ENCODE results near the gene BGLAP.
A peak's percentile ranks its signal among the peaks of the same experiment; 100 is the strongest.
"Not testable (repeated sequence)": the region's sequence is repeated elsewhere in the genome, so short reads cannot be mapped to it uniquely, and the experiment has no call there.

BGLAP gene

GRCh38 chr1:156241926-156242325 lies at the start of gene BGLAP:
Gene BGLAP, plus strand, starts transcription at chr1:156242184. Its CDS starts 48 bp downstream, at chr1:156242232.
- no peak for DNase-seq

GRCh38 chr1:156193208-156193487 lies 48.8 kb upstream of the BGLAP start:
- DNase-seq, result no peak

GRCh38 chr1:156193488-156194299 lies 48.3 kb upstream of the BGLAP start, which contains the start of gene SLC25A44:
Gene SLC25A44, plus strand, starts transcription at chr1:156194104. Its CDS starts 5,744 bp downstream, at chr1:156199848.
- DNase-seq, result peak; percentile 97

GRCh38 chr1:156194300-156194652 lies 47.7 kb upstream of the BGLAP start:
- no peak for DNase-seq

- DNase-seq, result no peak
Measured at GRCh38 chr1:156195853-156196252, 46.1 kb upstream of the BGLAP start.

- no peak for DNase-seq
Measured at GRCh38 chr1:156196445-156196844, 45.5 kb upstream of the BGLAP start.

GRCh38 chr1:156198831-156199349 lies 43.1 kb upstream of the BGLAP start:
- no peak for DNase-seq

- no peak for DNase-seq
Measured at GRCh38 chr1:156200044-156200443, 41.9 kb upstream of the BGLAP start.

GRCh38 chr1:156203331-156203730 lies 38.7 kb upstream of the BGLAP start:
- no peak for DNase-seq

- no peak for DNase-seq
Measured at GRCh38 chr1:156204686-156205085, 37.3 kb upstream of the BGLAP start.

- no peak for DNase-seq
Measured at GRCh38 chr1:156211243-156211642, 30.7 kb upstream of the BGLAP start.

- no peak for DNase-seq
Measured at GRCh38 chr1:156212130-156212529, 29.9 kb upstream of the BGLAP start.

- peak; percentile 87 for DNase-seq
Measured at GRCh38 chr1:156212833-156213643, 28.9 kb upstream of the BGLAP start, which contains the start of gene PMF1. Gene PMF1, plus strand, starts transcription at chr1:156213007. Its CDS starts 9 bp downstream, at chr1:156213016.

- no peak for DNase-seq
Measured at GRCh38 chr1:156213644-156213966, 28.4 kb upstream of the BGLAP start.

GRCh38 chr1:156214024-156214748 lies 27.8 kb upstream of the BGLAP start:
- DNase-seq, result no peak

- not testable (repeated sequence) for DNase-seq
Measured at GRCh38 chr1:156216361-156217086, 25.5 kb upstream of the BGLAP start.

GRCh38 chr1:156217871-156218270 lies 24.1 kb upstream of the BGLAP start:
- DNase-seq, result no peak

GRCh38 chr1:156220226-156220625 lies 21.8 kb upstream of the BGLAP start:
- no peak for DNase-seq

- no peak for DNase-seq
Measured at GRCh38 chr1:156221986-156222692, 19.8 kb upstream of the BGLAP start.

- DNase-seq, result no peak
Measured at GRCh38 chr1:156225677-156226014, 16.3 kb upstream of the BGLAP start.

GRCh38 chr1:156226116-156226538 lies 15.9 kb upstream of the BGLAP start:
- no peak for DNase-seq

GRCh38 chr1:156226782-156227181 lies 15.2 kb upstream of the BGLAP start:
- DNase-seq, result no peak
